GM12874 (cell line): ENCODE data around the gene PCBD1.

Experiments used
- CTCF ChIP-seq: IDR thresholded peaks from 2 replicates; pipeline ENCODE4 v1.5.1; 2011; ENCODE audit warnings: low read depth, mild to moderate bottlenecking, control low read depth, low read length, moderate library complexity; ENCODE audit not compliant: insufficient read depth

PCBD1 gene

DNA sequence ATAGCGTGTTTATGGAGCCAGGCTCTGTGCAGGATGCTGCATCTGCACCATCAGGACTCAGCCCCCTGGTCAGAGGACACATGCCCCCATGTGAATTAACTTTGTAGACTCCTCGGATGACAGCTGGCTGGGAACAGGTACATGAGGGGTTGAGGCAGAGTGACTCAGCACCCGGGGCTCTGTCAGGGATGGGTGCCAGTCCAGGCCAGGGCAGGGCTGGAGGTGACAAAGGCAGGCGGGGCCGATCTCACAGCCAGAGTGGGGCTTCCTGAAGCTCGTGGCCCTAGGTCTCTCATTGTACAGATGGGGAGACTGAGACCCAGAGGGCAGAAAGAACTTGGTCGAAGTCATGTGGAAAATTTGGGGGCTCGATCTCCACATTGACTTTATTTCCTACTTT, 35.3 kb upstream of the PCBD1 start:
- TF ChIP-seq CTCF, result no peak

GRCh38 chr10:70921285-70921684, 32.9 kb upstream of the PCBD1 start:
- TF ChIP-seq CTCF, result no peak

GRCh38 chr10:70920519-70920918, 32.2 kb upstream of the PCBD1 start:
- TF ChIP-seq CTCF, result no peak

DNA sequence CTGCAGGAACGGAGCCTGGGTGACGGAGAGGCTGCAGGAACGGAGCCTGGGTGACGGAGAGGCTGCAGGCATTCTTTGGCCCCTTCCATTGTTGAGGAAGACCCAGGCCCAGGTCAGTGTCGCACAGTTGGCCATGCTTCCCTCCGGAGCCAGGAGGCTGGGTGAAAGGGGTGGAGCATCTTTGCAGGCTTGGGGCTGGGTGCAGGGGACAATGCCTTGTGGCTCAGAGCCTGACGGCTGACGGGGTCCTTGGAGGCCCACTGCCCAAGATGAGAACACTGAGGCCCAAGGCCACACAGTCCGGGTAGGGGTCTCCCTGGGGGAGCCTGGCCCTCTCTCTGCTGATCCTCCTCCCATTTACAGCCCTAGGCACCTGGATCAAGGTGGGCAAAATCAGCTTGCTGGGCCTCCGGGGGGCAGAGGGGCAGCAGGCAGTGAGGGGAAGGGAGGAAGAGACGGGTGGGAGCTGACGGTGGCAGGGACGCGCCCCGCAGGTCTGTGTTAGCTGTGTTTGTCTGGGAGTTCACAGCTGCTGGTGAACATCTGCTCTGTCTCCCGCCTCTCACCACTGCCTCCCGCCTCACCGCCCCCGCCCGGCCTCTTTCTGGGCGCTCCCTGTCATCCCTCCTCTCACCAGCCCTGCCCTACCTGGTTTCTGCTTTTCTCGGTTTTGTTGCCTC, 30.6 kb upstream of the PCBD1 start:
- no peak for TF ChIP-seq CTCF

DNA sequence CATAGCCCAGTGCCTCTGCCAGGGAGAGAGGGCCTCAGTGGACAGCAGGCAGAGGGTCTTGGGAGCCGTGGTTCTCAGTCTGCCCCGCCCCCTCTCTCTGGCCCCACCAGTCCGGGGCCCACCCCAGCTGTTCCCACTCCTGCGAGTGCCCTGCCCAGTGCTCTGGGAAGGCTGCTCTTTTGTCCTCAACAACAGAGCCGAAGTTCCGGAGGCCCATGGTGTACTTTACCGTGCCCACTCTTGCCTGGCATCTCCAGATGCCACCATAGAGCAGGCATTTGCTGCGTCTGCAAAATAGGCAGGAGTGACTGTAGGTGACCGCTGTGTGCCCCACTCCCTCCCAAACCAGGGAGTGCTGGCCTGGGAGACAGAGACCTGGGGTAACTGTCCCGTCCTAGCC, 29.3 kb upstream of the PCBD1 start:
- TF ChIP-seq CTCF, result no peak

- no peak for TF ChIP-seq CTCF
Observed at GRCh38 chr10:70917226-70917625, 28.9 kb upstream of the PCBD1 start.

- no peak for TF ChIP-seq CTCF
Observed at GRCh38 chr10:70916241-70916640, 27.9 kb upstream of the PCBD1 start.
